IPS-20b (cell line): Measurements from ENCODE around the gene PIGO.

Experiments
- H3K27ac ChIP-seq: one replicate; pipeline ENCODE4 v1.5.1; 2013; ENCODE audit warnings: low read length
- H3K27me3 ChIP-seq: 2 replicates; pipeline ENCODE4 v1.6.1; 2013; ENCODE audit warnings: mild to moderate bottlenecking, low read length, inconsistent platforms; ENCODE audit not compliant: insufficient read depth
- H3K36me3 ChIP-seq: 2 replicates; pipeline ENCODE4 v1.6.1; 2013; ENCODE audit warnings: low read depth, mild to moderate bottlenecking, inconsistent platforms, low read length, moderate library complexity; ENCODE audit not compliant: insufficient read depth
- H3K4me1 ChIP-seq: 2 replicates; pipeline ENCODE4 v1.6.1; 2013; ENCODE audit warnings: mild to moderate bottlenecking, control low read depth, inconsistent platforms, low read length, moderate library complexity; ENCODE audit not compliant: insufficient read depth
- H3K4me3 ChIP-seq: 2 replicates; pipeline ENCODE4 v1.5.1; 2013; ENCODE audit warnings: mild to moderate bottlenecking, low read length, inconsistent platforms
- H3K9ac ChIP-seq: 2 replicates; pipeline ENCODE4 v1.6.1; 2013; ENCODE audit warnings: low read depth, mild to moderate bottlenecking, inconsistent platforms, low read length, moderate library complexity
- H3K9me3 ChIP-seq: 2 replicates; pipeline ENCODE4 v1.6.1; 2013; ENCODE audit warnings: mild to moderate bottlenecking, low read depth, low read length, inconsistent platforms; ENCODE audit not compliant: insufficient read depth

The PIGO gene

DNA sequence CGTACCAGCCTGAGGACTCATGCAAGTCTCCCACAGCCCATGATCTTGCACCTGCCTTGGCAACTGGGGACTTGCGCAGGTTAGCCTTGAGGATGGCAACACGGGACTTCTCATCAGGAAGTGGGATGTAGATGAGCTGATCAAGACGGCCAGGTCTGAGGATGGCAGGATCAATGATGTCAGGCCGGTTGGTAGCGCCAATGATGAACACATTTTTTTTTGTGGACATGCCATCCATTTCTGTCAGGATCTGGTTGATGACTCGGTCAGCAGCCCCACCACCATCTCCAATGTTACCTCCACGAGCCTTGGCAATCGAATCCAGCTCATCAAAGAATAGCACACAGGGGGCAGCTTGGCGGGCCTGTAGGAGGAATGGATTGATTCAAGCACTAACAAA, 37.0 kb downstream of the PIGO start:
- Histone ChIP-seq H3K27ac (no peak overlapping the region), H3K9me3 (no peaks in the 10 kb centered on the region), H3K9ac (no peak overlapping the region)

DNA sequence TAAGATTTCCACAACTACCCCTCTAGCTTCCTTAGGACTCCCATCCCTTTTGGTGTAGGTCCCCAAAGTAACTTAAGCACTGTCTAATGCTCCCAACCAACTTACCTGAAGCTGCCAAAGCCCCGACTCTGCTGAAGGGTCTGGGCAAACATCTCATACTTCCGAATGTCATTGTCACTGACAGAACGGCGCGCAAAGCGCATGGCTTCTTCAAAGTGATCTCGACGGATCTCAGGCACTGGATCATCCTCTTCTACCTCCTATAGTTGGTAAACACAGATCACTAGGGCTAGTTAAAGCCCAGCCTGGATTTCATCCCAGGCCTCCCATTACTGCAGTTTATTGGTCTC, 39.1 kb downstream of the PIGO start:
- H3K36me3 ChIP-seq: peaks cover 76% of the 10 kb centered on the region
- no peaks in the 10 kb centered on the region for H3K27me3 ChIP-seq
- no peaks in the 10 kb centered on the region for H3K4me1 ChIP-seq
- H3K4me3 ChIP-seq: no peak overlapping the region
- no peaks in the 10 kb centered on the region for H3K9me3 ChIP-seq
- no peak overlapping the region for H3K27ac ChIP-seq
- no peak overlapping the region for H3K9ac ChIP-seq

More for the DNA sequence above, 37.0 kb downstream of the PIGO start:
- no peaks in the 10 kb centered on the region for H3K27me3 ChIP-seq
- no peaks in the 10 kb centered on the region for H3K4me1 ChIP-seq
- H3K36me3 ChIP-seq: peaks cover 96% of the 10 kb centered on the region
- no peak overlapping the region for H3K4me3 ChIP-seq

DNA sequence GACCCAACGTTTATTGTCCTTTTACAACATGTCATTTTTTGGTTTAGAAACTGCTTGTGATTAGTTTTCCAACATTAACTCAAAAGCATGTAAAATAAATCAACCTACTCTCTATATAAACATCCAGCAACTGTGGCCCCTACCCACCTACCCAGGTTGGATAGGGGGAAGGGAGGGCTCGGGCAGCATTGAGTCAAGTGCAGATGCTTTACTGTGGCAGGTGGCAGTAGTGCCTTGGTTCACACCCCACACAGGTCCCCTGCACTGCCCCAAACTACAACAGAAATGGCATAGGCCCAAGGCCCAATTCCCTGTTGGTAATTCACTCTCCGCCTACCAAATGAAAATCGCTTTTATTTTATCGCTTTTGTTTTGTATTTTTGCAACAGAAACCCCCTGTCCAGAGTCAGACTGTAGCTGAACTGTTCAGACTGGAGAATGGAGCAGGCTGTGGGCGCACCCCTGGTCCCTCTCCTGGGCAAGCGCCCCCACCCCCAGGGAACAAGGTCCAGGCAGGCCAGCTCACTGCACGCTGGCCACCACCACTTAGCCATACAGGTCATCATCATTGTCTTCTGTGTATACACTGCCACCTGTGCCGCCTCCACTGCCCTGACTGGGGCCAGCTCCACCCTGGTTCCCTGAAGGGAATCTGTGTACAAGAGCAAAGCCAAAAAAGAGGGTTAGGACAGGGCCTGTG, 39.7 kb downstream of the PIGO start:
- Histone ChIP-seq H3K4me3 (no peak overlapping the region), H3K27me3 (no peaks in the 10 kb centered on the region), H3K9ac (no peak overlapping the region), H3K4me1 (no peaks in the 10 kb centered on the region), H3K9me3 (no peaks in the 10 kb centered on the region), H3K27ac (no peak overlapping the region), H3K36me3 (peaks cover 75% of the 10 kb centered on the region)

GRCh38 chr9:35054871-35055644, 41.3 kb downstream of the PIGO start:
- Histone ChIP-seq H3K9ac (no peak overlapping the region), H3K4me1 (no peaks in the 10 kb centered on the region), H3K4me3 (no peak overlapping the region), H3K36me3 (peaks cover 65% of the 10 kb centered on the region), H3K27me3 (no peaks in the 10 kb centered on the region), H3K9me3 (no peaks in the 10 kb centered on the region), H3K27ac (no peak overlapping the region)

- Histone ChIP-seq H3K27me3 (no peaks in the 10 kb centered on the region), H3K36me3 (peaks cover 61% of the 10 kb centered on the region), H3K9ac (no peak overlapping the region), H3K27ac (no peak overlapping the region), H3K9me3 (no peaks in the 10 kb centered on the region), H3K4me1 (no peaks in the 10 kb centered on the region), H3K4me3 (no peak overlapping the region)
These were observed 42.1 kb downstream of the PIGO start for GRCh38 chr9:35054185-35054835.

- Histone ChIP-seq H3K4me1 (no peaks in the 10 kb centered on the region), H3K9me3 (no peaks in the 10 kb centered on the region), H3K4me3 (no peak overlapping the region), H3K27ac (no peak overlapping the region), H3K36me3 (peaks cover 45% of the 10 kb centered on the region), H3K27me3 (no peaks in the 10 kb centered on the region), H3K9ac (no peak overlapping the region)
These were observed 45.1 kb downstream of the PIGO start for GRCh38 chr9:35051069-35051967.

DNA sequence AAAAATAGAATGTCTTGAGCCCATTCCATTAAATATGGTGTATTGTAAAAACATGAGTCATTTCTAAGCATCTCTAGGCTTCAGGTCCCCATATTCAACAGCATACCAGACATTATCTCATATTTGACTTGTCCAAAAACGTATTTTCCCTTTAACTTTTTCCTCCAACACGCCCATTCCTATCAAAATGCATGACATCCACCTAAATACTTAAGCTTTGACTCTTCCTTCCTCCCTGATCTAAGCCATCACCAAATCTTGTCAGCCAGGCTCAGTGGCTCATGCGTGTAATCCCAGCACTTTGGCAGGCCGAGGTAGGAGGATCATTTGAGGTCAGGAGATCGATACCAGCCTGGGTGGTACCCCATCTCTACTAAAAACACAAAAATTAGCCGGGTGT, 47.9 kb downstream of the PIGO start:
- no peak overlapping the region for H3K4me3 ChIP-seq
- no peak overlapping the region for H3K9ac ChIP-seq
- no peak overlapping the region for H3K27ac ChIP-seq
- H3K36me3 ChIP-seq: peaks cover 30% of the 10 kb centered on the region; the same call in 1 of the 2 replicates
- H3K27me3 ChIP-seq: no peaks in the 10 kb centered on the region
- no peaks in the 10 kb centered on the region for H3K9me3 ChIP-seq
- no peaks in the 10 kb centered on the region for H3K4me1 ChIP-seq

- Histone ChIP-seq H3K4me3 (no peak overlapping the region), H3K36me3 (peaks cover 14% of the 10 kb centered on the region), H3K27me3 (no peaks in the 10 kb centered on the region), H3K9ac (no peak overlapping the region), H3K27ac (no peak overlapping the region), H3K4me1 (no peaks in the 10 kb centered on the region), H3K9me3 (no peaks in the 10 kb centered on the region)
These were observed 52.3 kb downstream of the PIGO start for GRCh38 chr9:35044071-35044470.

DNA sequence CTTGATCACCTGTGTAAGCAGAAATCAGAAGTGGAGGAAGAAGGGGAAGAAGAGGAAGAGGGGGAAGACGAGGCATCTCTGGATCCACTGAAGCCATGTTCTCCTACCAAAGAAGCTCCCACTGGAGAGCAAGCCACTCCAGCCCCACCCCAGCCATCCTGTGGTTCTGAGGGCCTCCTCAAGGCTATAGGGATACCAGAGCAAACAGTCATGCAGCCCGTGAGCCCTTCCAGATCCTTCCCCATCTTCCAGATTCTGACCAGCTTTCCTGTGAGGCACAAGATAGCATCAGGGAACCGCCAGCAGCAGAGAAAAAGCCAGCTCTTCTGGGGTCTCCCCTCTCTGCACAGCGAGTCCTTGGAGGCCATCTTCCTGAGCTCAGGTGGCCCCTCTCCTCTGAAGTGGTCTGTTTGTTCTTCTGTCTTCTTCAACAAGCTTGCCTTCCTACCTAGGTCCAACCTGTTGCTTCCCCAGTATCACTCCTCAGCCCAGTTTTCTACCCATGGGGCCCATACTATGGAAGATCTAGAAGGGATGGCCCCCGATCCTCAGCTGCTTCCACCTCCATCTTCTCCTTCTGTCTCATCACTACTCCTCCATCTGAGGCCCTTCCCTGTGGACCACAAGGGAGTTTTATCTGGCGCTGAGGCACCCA, 53.4 kb downstream of the PIGO start:
- no peaks in the 10 kb centered on the region for H3K4me1 ChIP-seq
- H3K9me3 ChIP-seq: no peaks in the 10 kb centered on the region
- H3K4me3 ChIP-seq: no peak overlapping the region
- H3K27ac ChIP-seq: no peak overlapping the region
- no peak overlapping the region for H3K9ac ChIP-seq
- no peaks in the 10 kb centered on the region for H3K27me3 ChIP-seq
- H3K36me3 ChIP-seq: peaks cover 7% of the 10 kb centered on the region

DNA sequence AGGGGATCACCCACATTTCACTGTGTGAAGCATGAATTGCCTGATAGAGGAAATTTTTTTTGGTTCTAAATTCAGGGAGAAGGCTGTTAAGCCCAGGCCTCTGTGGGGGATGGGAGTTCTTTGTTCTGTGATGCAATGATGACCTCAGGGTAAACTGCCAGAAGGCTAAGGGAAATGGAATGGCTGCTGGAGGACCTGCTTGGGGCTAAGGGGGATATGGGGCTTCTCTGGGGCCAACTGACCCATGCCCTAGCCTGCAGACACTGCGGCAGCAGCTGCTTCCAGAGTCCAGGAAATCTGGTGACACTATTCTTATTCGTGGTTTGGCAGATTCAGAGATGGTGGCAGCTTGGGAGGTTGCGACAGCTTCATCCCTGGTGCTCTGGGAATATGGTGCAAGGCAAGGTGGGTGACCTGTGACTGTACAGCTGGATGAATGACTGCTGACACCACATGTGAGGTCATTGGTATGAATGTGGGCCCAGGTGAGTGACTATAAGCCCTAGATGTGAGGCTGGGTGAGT, 54.2 kb downstream of the PIGO start:
- Histone ChIP-seq H3K27me3 (no peaks in the 10 kb centered on the region), H3K27ac (no peak overlapping the region), H3K36me3 (peaks cover 3% of the 10 kb centered on the region), H3K4me1 (no peaks in the 10 kb centered on the region), H3K9ac (no peak overlapping the region), H3K4me3 (no peak overlapping the region), H3K9me3 (no peaks in the 10 kb centered on the region)
